Body of pancreas (tissue), 4 donors: ENCODE measurements around the gene HLX. TPM values are rescaled to one million over a fixed set of nuclear protein-coding genes. Genes with fewer than 3 reads are reported as not detected.

Experiments
- ATAC-seq: fragments of 150-250 bp; one replicate; pipeline ENCODE4 v1.9.1; 2016
- DNase-seq, 4 donors: peaks; one replicate each; pipeline ENCODE4 v3.0.0-alpha.2; 2019
- H3K27ac ChIP-seq, 4 donors: fragments of 200-600 bp; sonication (generic); 1 replicate in 3 of 4; 2 replicates in 1 of 4; pipeline versions ENCODE4 v1.5.1 to v1.6.1; 2016 to 2019; ENCODE audit warnings: mild to moderate bottlenecking in 1 of 4, mixed read lengths in 1 of 4, moderate library complexity in 1 of 4
- H3K27me3 ChIP-seq, 2 donors: fragments of 200-600 bp; sonication (generic); one replicate each; pipeline ENCODE4 v1.6.0; 2016; ENCODE audit warnings: mild to moderate bottlenecking in 1 of 2
- H3K36me3 ChIP-seq, 2 donors: fragments of 200-600 bp; sonication (generic); replicated peaks in 1 of 2; 2 replicates each; pipeline ENCODE4 v1.5.1; 2016; ENCODE audit warnings: low read depth in 2 of 2; ENCODE audit not compliant: insufficient read depth in 1 of 2
- H3K4me1 ChIP-seq: fragments of 200-600 bp; sonication (generic); one replicate; pipeline ENCODE4 v1.6.0; 2016
- H3K4me3 ChIP-seq, 2 donors: fragments of 200-600 bp; sonication (generic); 1 replicate in 1 of 2; 2 replicates in 1 of 2; pipeline ENCODE4 v1.5.1; 2016 to 2019
- H3K9me3 ChIP-seq, 3 donors: fragments of 200-600 bp; sonication (generic); 1 replicate in 2 of 3; 2 replicates in 1 of 3; pipeline ENCODE4 v1.5.1; 2016
- CTCF ChIP-seq, 7 experiments: fragments of 450-650 bp in 4 of 7; fragments of 200-600 bp in 3 of 7; sonication (generic) in 3 of 7; IDR thresholded peaks; one replicate each; pipeline ENCODE4 v1.5.1; 2016 to 2019; ENCODE audit warnings: antibody characterized with exemption in 7 of 7
- POLR2A ChIP-seq, 3 donors: fragments of 450-650 bp; IDR thresholded peaks; one replicate each; pipeline ENCODE4 v1.6.1; 2016; ENCODE audit warnings: antibody characterized with exemption in 3 of 3, mild to moderate bottlenecking in 2 of 3
- WGBS, 2 donors: methylation state at CpG; one replicate each; pipeline ENCODE4 v1.1.5; 2017; 5-methylcytosine and 5-hydroxymethylcytosine counted together
- intact Hi-C: fragments of 100-400 bp; cut with DNase I; formaldehyde crosslinking; loops from one replicate; pipeline ENCODE4 v1.15.1; 2023
- total RNA-seq, 2 donors: library from RNA; depleted of rRNA; stranded (reverse); fragments of >200 nt; gene quantifications; one replicate each; pipeline ENCODE4 v1.1.0, GENCODE V29; 2016

The HLX gene
- total RNA-seq, 2 donors from 2014 or later, result 1.6 to 1.8 TPM

GRCh38 chr1:220873868-220874655, 5.2 kb upstream of the HLX start:
- 24 to 25% methylated on average over 8 of the region's 8 CpGs for WGBS, 2 donors
- intact Hi-C loops, result no loop called here
- Histone ChIP-seq H3K4me1 (peaks cover 12% of the 10 kb centered on the region), H3K9me3 (no peaks in the 10 kb centered on the region), H3K4me3 (no peak overlapping the region), H3K36me3 (no peaks in the 10 kb centered on the region), H3K27ac (no peak overlapping the region), H3K27me3 (peaks cover 0 to 7% of the 10 kb centered on the region in 2 donors)
- ATAC-seq (peak; percentile 40), DNase-seq (peak in 3 of 4 donors; percentile 45 to 55 (median 55))
- TF ChIP-seq POLR2A (IDR thresholded peaks at IDR 0.05) (no peak), CTCF (IDR thresholded peaks at IDR 0.05) (peak in 6 of 7 experiments; percentile 43 to 73 (median 58))

- no peak overlapping the region for H3K4me3 ChIP-seq
- H3K36me3 ChIP-seq, result no peaks in the 10 kb centered on the region
- peaks cover 20% of the 10 kb centered on the region for H3K4me1 ChIP-seq
- no peaks in the 10 kb centered on the region for H3K9me3 ChIP-seq
- peaks cover 0 to 7% of the 10 kb centered on the region in 2 donors for H3K27me3 ChIP-seq
- DNase-seq (no peak), ATAC-seq (no peak)
- no peak overlapping the region for H3K27ac ChIP-seq
- intact Hi-C loops, result no loop called here
- 65 to 79% methylated on average over 1 of the region's 1 CpG for WGBS, 2 donors
- TF ChIP-seq CTCF (IDR thresholded peaks at IDR 0.05) (no peak), POLR2A (IDR thresholded peaks at IDR 0.05) (no peak)
Observed at GRCh38 chr1:220875260-220875659, 4.0 kb upstream of the HLX start.

GRCh38 chr1:220876511-220877376, 2.5 kb upstream of the HLX start:
- ATAC-seq (no peak), DNase-seq (peak in 1 of 4 donors; percentile 50)
- no peak for TF ChIP-seq CTCF (IDR thresholded peaks at IDR 0.05)
- peak in 1 of 3 donors; percentile 14 for TF ChIP-seq POLR2A (IDR thresholded peaks at IDR 0.05)
- H3K27ac ChIP-seq, result peak overlapping the region in 3 of 4 donors; percentile 41 to 65 (median 47)
- no peaks in the 10 kb centered on the region for H3K9me3 ChIP-seq
- no peaks in the 10 kb centered on the region for H3K36me3 ChIP-seq
- H3K4me3 ChIP-seq, result no peak overlapping the region
- intact Hi-C loops, result no loop called here
- 52 to 64% methylated on average over 35 to 53 of the region's 54 CpGs for WGBS, 2 donors
- H3K4me1 ChIP-seq, result peaks cover 29% of the 10 kb centered on the region
- H3K27me3 ChIP-seq, result peaks cover 0 to 7% of the 10 kb centered on the region in 2 donors

- WGBS, 2 donors, result 43 to 81% methylated on average over 20 to 26 of the region's 26 CpGs
- Histone ChIP-seq H3K4me3 (no peak overlapping the region), H3K27me3 (peaks cover 0 to 7% of the 10 kb centered on the region in 2 donors), H3K27ac (peak overlapping the region in 3 of 4 donors; percentile 41 to 83 (median 47)), H3K4me1 (peaks cover 29% of the 10 kb centered on the region), H3K36me3 (no peaks in the 10 kb centered on the region), H3K9me3 (no peaks in the 10 kb centered on the region)
- no peak for TF ChIP-seq POLR2A (IDR thresholded peaks at IDR 0.05)
- no peak for TF ChIP-seq CTCF (IDR thresholded peaks at IDR 0.05)
- DNase-seq (no peak), ATAC-seq (no peak)
- intact Hi-C loops, result no loop called here
Observed at GRCh38 chr1:220877377-220878095, 1.7 kb upstream of the HLX start.
